ENCODE results near the gene TFDP2.
"Not testable (repeated sequence)": the region's sequence is repeated elsewhere in the genome, so short reads cannot be mapped to it uniquely, and the experiment has no call there.

The TFDP2 gene

GRCh38 chr3:142022381-142022780, 127.0 kb downstream of the TFDP2 start:
- no peak for DNase-seq (ENCODE audit: low spot score)

GRCh38 chr3:142021127-142021526, 128.2 kb downstream of the TFDP2 start:
- DNase-seq (ENCODE audit: low spot score) = no peak

GRCh38 chr3:142019794-142020320, 129.5 kb downstream of the TFDP2 start:
- DNase-seq (ENCODE audit: low spot score) = no peak

GRCh38 chr3:142013993-142014392, 135.4 kb downstream of the TFDP2 start:
- no peak for DNase-seq (ENCODE audit: low spot score)

- DNase-seq (ENCODE audit: low spot score) = no peak
These were observed 135.9 kb downstream of the TFDP2 start for GRCh38 chr3:142013326-142013980.

- DNase-seq (ENCODE audit: low spot score) = no peak
These were observed 140.3 kb downstream of the TFDP2 start for GRCh38 chr3:142009029-142009428.

GRCh38 chr3:142007710-142008399, 141.5 kb downstream of the TFDP2 start:
- DNase-seq (ENCODE audit: low spot score) = peak; percentile 10

GRCh38 chr3:142004957-142005356, 144.4 kb downstream of the TFDP2 start:
- DNase-seq (ENCODE audit: low spot score) = not testable (repeated sequence)

GRCh38 chr3:142004025-142004424, 145.3 kb downstream of the TFDP2 start:
- no peak for DNase-seq (ENCODE audit: low spot score)

GRCh38 chr3:142003291-142003690, 146.1 kb downstream of the TFDP2 start:
- DNase-seq (ENCODE audit: low spot score) = no peak

GRCh38 chr3:142000325-142000870, 148.9 kb downstream of the TFDP2 start:
- no peak for DNase-seq (ENCODE audit: low spot score)

GRCh38 chr3:141998669-141999290, 150.6 kb downstream of the TFDP2 start:
- DNase-seq (ENCODE audit: low spot score) = no peak

- no peak for DNase-seq (ENCODE audit: low spot score)
These were observed 152.9 kb downstream of the TFDP2 start for GRCh38 chr3:141996437-141996836.

GRCh38 chr3:141994856-141995255, 154.5 kb downstream of the TFDP2 start:
- no peak for DNase-seq (ENCODE audit: low spot score)

GRCh38 chr3:141992512-141992911, 156.8 kb downstream of the TFDP2 start:
- no peak for DNase-seq (ENCODE audit: low spot score)

- DNase-seq (ENCODE audit: low spot score) = no peak
These were observed 162.7 kb downstream of the TFDP2 start for GRCh38 chr3:141986548-141987107.

GRCh38 chr3:141981084-141981483, 168.3 kb downstream of the TFDP2 start:
- no peak for DNase-seq (ENCODE audit: low spot score)

- no peak for DNase-seq (ENCODE audit: low spot score)
These were observed 170.2 kb downstream of the TFDP2 start for GRCh38 chr3:141979050-141979671.

- not testable (repeated sequence) for DNase-seq (ENCODE audit: low spot score)
These were observed 174.6 kb downstream of the TFDP2 start for GRCh38 chr3:141974777-141975176.

- no peak for DNase-seq (ENCODE audit: low spot score)
These were observed 176.9 kb downstream of the TFDP2 start for GRCh38 chr3:141972399-141972798.

- no peak for DNase-seq (ENCODE audit: low spot score)
These were observed 177.8 kb downstream of the TFDP2 start for GRCh38 chr3:141971571-141971970.

- no peak for DNase-seq (ENCODE audit: low spot score)
These were observed 179.6 kb downstream of the TFDP2 start for GRCh38 chr3:141969711-141970110.

Data from SK-N-DZ (cell line).